ENCODE measurements around the gene TAF1L.
"Not testable (repeated sequence)": the region's sequence is repeated elsewhere in the genome, so short reads cannot be mapped to it uniquely, and the experiment has no call there.

The TAF1L gene

GRCh38 chr9:32622948-32623347 is 12.5 kb downstream of the TAF1L start:
- no peak for TF ChIP-seq CTCF (conservative IDR thresholded peaks at IDR 0.05; ENCODE audit: low read depth, low read length)
- DNase-seq (ENCODE audit: low read depth), result no peak
- H3K4me3 ChIP-seq (ENCODE audit: low read depth, low read length), result no peak overlapping the region

GRCh38 chr9:32618261-32618660 is 17.2 kb downstream of the TAF1L start:
- DNase-seq (ENCODE audit: low read depth), result no peak
- no peak for TF ChIP-seq CTCF (conservative IDR thresholded peaks at IDR 0.05; ENCODE audit: low read depth, low read length)
- no peak overlapping the region for H3K4me3 ChIP-seq (ENCODE audit: low read depth, low read length)

DNA sequence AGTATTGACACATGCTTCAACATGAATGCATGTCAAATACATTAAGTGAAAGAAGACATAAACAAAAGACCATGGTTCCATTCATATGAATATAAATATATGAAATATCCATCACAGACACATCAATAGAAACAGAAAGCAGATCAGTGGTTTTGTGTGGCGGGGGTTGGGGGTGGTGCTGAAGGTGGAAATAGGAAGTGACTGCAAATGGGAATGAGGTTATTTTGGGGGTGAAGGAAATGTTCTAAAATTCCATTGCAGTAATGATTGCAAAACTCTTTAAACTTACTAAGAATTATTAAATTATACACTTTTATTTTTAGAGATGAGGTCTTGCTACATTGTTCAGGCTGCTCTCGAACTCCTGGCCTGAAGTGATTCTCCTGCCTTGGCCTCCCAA is 28.7 kb downstream of the TAF1L start:
- H3K4me3 ChIP-seq (ENCODE audit: low read depth, low read length), result no peak overlapping the region
- TF ChIP-seq CTCF (conservative IDR thresholded peaks at IDR 0.05; ENCODE audit: low read depth, low read length), result no peak
- DNase-seq (ENCODE audit: low read depth), result no peak

- DNase-seq (ENCODE audit: low read depth), result peak; percentile 28
- no peak overlapping the region for H3K4me3 ChIP-seq (ENCODE audit: low read depth, low read length)
These were observed 31.3 kb downstream of the TAF1L start for GRCh38 chr9:32603914-32604852.

GRCh38 chr9:32599021-32599420 is 36.4 kb downstream of the TAF1L start:
- not testable (repeated sequence) for DNase-seq (ENCODE audit: low read depth)

More at GRCh38 chr9:32603914-32604852, 31.3 kb downstream of the TAF1L start:
- TF ChIP-seq CTCF (conservative IDR thresholded peaks at IDR 0.05; ENCODE audit: low read depth, low read length), result no peak

DNA sequence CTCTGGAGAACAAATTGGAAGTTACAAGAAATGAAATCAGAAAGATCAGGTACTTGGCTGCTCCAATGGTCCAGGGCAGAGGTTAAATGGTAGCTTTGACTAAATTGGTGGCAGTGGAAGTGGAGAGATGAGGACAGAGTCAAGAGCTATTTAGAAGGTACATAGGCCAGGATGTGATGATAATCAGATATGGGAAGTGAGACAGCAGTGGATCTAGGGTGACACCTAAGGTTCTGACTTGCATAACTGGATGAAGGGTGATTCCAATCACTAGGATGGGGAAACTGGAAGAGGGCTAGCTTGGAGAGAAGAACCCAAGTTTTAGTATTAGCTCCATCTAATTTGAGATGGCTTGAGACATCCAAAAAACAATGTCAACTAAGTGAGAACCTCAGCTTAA is 38.5 kb downstream of the TAF1L start:
- TF ChIP-seq CTCF (conservative IDR thresholded peaks at IDR 0.05; ENCODE audit: low read depth, low read length), result no peak

More at GRCh38 chr9:32599021-32599420, 36.4 kb downstream of the TAF1L start:
- H3K4me3 ChIP-seq (ENCODE audit: low read depth, low read length), result not testable (repeated sequence)

DNA sequence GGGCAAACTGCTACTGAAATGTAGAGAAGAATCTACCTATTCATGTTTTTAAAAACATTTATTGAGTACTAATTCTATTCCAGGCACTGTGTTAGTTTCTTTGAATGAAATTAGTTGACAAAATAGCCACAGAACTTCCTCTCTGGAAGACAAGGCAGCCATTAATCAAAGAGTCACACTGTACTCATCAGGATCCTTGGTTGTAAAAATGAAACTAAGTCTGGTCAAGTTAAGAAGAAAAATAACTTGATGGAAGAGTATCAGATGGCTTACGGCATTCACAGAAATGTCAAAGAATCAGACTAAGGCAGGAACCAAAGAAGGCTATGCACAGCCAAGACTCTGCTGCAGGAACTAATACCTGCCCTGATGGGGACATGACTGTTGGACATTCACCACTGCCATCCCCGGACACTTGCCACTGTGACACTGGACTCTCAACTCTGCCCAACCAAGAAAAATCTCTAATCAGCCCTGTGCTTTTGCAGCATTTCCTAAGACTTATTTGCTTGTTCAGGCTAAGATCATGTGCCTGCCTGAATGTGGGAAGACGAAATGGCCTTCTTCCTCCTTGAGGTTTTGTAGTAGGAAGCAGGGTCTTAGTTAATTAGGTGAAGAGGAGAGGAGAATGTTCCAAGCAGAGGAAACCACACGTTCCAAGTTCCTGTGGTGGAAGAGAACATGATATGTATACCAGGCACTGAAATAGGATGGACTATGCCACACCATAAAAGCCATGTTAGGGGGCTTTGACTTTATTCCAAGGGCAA is 39.2 kb downstream of the TAF1L start:
- TF ChIP-seq CTCF (conservative IDR thresholded peaks at IDR 0.05; ENCODE audit: low read depth, low read length), result no peak
- no peak overlapping the region for H3K4me3 ChIP-seq (ENCODE audit: low read depth, low read length)
- DNase-seq (ENCODE audit: low read depth), result no peak

More for the DNA sequence above, 38.5 kb downstream of the TAF1L start:
- no peak for DNase-seq (ENCODE audit: low read depth)
- H3K4me3 ChIP-seq (ENCODE audit: low read depth, low read length), result no peak overlapping the region
